Measurements from ENCODE around the gene SNRPA1. TPM values are rescaled to one million over a fixed set of nuclear protein-coding genes. Genes with fewer than 3 reads are reported as not detected.

Gene SNRPA1
- total and polyA plus RNA-seq, 2 experiments from 2014 or later, result 36.6 to 131 TPM

DNA sequence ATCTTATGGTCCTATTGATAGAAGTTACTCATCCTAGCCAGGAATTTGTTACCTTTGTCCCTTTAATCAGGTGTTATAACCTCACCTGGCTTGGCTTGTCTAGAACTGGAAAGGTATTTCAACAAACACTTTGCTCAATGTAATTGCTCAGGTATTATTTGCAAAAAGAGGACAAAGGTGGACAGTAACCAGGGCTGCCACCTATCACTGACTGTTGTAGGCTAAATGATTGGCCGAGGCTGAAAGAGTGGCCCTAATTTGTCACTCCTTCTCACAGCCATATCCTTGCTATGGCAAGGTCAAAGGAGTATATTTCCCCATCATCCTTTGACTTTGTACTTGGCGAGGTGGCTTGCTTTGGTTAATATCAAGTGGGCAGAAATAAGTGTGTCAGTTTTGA lies 15.0 kb downstream of the SNRPA1 start:
- Histone ChIP-seq H3K27ac (no peak overlapping the region), H3K4me3 (no peak overlapping the region), H3K27me3 (no peaks in the 10 kb centered on the region), H3K9me3 (ENCODE audit: low read depth) (no peaks in the 10 kb centered on the region), H3K4me1 (ENCODE audit: low read depth) (peaks cover 9% of the 10 kb centered on the region), H3K36me3 (peaks cover 35% of the 10 kb centered on the region)
- DNase-seq (ENCODE audit: low read depth in 1 of 2, low spot score in 1 of 2), result no peak
- TF ChIP-seq, protein P1, sequence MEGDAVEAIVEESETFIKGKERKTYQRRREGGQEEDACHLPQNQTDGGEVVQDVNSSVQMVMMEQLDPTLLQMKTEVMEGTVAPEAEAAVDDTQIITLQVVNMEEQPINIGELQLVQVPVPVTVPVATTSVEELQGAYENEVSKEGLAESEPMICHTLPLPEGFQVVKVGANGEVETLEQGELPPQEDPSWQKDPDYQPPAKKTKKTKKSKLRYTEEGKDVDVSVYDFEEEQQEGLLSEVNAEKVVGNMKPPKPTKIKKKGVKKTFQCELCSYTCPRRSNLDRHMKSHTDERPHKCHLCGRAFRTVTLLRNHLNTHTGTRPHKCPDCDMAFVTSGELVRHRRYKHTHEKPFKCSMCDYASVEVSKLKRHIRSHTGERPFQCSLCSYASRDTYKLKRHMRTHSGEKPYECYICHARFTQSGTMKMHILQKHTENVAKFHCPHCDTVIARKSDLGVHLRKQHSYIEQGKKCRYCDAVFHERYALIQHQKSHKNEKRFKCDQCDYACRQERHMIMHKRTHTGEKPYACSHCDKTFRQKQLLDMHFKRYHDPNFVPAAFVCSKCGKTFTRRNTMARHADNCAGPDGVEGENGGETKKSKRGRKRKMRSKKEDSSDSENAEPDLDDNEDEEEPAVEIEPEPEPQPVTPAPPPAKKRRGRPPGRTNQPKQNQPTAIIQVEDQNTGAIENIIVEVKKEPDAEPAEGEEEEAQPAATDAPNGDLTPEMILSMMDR (IDR thresholded peaks at IDR 0.05; ENCODE audit: low read depth, low read length), result no peak

DNA sequence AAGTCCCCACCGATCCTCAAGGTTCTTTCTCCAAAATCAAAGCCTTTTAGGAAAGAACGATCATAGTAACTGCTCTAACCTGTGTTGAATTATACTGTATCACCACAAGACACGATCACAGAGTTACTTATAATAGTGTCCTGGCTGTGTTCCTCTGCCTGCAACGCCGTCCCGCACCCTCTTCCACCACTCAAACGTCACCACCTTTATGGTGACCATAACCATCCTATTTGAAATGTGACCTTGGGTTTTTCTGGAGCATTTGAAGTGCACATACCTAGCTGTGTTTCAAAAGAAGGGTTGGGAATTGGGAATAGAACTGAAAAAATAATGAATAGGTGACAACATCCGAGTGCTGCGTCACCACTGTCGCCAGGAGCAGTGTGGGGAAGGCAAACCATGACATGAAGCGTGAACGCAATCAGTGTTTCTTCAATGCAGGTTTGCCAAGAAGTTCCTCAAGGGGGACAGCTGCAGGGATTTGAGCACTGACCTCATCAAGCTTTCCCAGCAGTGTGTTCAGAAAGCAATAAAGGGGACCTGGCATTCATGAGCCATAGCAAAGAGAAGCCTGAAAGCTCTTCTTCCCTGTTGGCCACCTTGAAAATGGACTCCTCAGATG lies 17.0 kb downstream of the SNRPA1 start:
- Histone ChIP-seq H3K4me3 (peak overlapping the region; percentile 89), H3K27me3 (no peaks in the 10 kb centered on the region), H3K36me3 (peaks cover 40% of the 10 kb centered on the region), H3K9me3 (ENCODE audit: low read depth) (no peaks in the 10 kb centered on the region), H3K4me1 (ENCODE audit: low read depth) (peaks cover 19% of the 10 kb centered on the region), H3K27ac (no peak overlapping the region)
- no peak for DNase-seq (ENCODE audit: low read depth in 1 of 2, low spot score in 1 of 2)
- TF ChIP-seq, protein P1 (IDR thresholded peaks at IDR 0.05; ENCODE audit: low read depth, low read length), result no peak

DNA sequence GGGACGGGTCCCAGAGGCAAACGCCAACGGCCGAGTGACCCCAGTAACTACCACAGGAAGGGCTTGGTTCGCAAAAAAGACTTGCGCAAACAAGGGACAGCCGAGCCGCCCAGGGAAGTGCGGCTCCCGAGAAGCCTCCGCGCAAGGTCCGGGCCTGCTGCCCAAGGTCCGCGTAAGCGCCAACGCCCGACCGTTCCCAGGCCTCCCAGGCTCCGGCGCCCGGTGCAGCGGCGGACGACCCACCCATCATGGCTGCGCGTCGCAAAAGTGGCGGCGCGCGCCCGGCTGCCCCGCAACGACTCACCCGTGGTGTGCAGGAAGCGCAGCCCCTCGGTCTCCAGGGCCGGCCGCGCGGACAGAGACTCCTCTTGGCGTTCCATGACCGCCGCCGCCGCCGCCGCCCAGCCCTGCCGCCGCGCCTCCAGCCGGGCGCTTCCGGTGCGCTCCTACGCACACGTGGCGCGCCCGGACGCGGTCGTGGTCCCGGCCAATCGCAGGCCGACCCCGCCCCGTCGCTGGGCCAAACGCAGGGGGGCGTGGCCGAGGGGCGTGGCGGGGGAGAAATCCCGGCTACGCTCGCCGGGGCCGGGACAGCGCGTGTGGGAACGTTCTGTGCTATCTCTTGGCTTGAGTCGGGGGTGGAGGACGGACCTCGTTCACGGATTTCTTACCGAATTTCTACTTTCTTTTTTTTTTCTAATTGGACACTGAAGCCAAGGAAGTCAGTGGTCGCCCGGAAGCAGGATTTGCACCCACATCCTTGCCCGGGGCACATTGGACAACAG lies 17.8 kb downstream of the SNRPA1 start, which contains the start of gene SELENOS:
TSS of gene SELENOS (minus strand) at position 448 of the 785 bp plus-strand sequence. CDS start at position 380, 68 bp downstream.
- TF ChIP-seq, protein P1 (IDR thresholded peaks at IDR 0.05; ENCODE audit: low read depth, low read length), result no peak
- peak; percentile 96 for DNase-seq (ENCODE audit: low read depth in 1 of 2, low spot score in 1 of 2)
- Histone ChIP-seq H3K4me3 (peak within 1 kb of the TSS; percentile 89), H3K36me3 (peaks cover 39% of the 10 kb centered on the region), H3K27me3 (no peaks in the 10 kb centered on the region), H3K4me1 (ENCODE audit: low read depth) (peaks cover 27% of the 10 kb centered on the region), H3K9me3 (ENCODE audit: low read depth) (no peaks in the 10 kb centered on the region), H3K27ac (peak within 1 kb of the TSS; percentile 91)

DNA sequence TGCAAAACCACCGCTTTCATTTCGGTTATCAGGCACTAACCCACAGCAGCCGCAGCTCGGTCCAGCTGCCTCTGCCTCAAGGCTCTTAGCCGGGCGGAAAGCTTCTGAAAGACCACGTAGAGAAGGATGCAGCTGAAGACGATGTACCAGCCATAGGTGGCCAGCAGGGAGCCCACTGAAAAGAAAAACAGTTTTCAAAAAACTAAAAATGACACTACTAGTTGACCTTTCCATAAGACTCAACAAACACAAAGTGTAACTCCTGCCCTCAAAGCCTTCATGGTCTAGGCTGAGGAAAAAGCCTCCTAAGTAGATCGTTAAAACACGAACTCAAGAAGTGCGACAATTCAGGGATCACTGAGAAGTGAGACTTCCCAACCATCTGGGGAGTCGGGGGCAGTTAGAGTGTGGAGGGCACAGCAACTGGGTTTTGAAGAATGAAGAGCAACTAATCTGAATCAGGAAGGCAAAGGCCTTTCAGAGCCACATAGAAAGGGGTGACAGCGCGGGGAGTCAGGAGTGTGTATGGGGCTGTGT lies 18.5 kb downstream of the SNRPA1 start:
- Histone ChIP-seq H3K27ac (peak overlapping the region; percentile 91), H3K36me3 (peaks cover 36% of the 10 kb centered on the region)

DNA sequence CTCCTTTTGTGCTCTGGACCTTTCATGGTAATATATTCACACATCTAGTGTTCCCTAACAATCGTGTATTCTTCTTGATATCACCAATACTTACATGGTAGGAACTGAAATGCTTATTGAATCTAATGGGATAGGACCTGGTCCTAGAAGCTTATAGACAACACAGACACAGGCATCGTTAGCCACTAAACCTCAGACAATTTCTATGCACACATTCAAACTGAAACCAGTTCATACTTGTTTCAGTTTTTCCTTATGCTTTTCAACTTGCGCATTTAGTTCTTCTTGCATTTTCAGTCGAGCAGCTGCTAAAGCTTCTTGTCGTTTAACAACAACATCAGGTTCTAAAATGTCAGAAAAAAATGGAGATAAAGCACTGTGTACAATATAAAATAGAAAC lies 20.0 kb downstream of the SNRPA1 start:
- Histone ChIP-seq H3K4me1 (ENCODE audit: low read depth) (peaks cover 44% of the 10 kb centered on the region), H3K27me3 (no peaks in the 10 kb centered on the region), H3K27ac (no peak overlapping the region), H3K9me3 (ENCODE audit: low read depth) (no peaks in the 10 kb centered on the region), H3K36me3 (peaks cover 36% of the 10 kb centered on the region), H3K4me3 (no peak overlapping the region)
- no peak for DNase-seq (ENCODE audit: low read depth in 1 of 2, low spot score in 1 of 2)
- TF ChIP-seq, protein P1 (IDR thresholded peaks at IDR 0.05; ENCODE audit: low read depth, low read length), result no peak

More for the DNA sequence above, 18.5 kb downstream of the SNRPA1 start:
- TF ChIP-seq, protein P1 (IDR thresholded peaks at IDR 0.05; ENCODE audit: low read depth, low read length), result peak; percentile 45
- H3K9me3 ChIP-seq (ENCODE audit: low read depth), result no peaks in the 10 kb centered on the region
- peaks cover 29% of the 10 kb centered on the region for H3K4me1 ChIP-seq (ENCODE audit: low read depth)
- peak in 1 of 2 donors; percentile 60 for DNase-seq (ENCODE audit: low read depth in 1 of 2, low spot score in 1 of 2)
- H3K27me3 ChIP-seq, result no peaks in the 10 kb centered on the region
- peak overlapping the region; percentile 89 for H3K4me3 ChIP-seq
